ENCODE data around the gene B4GALNT4.

The B4GALNT4 gene

DNA sequence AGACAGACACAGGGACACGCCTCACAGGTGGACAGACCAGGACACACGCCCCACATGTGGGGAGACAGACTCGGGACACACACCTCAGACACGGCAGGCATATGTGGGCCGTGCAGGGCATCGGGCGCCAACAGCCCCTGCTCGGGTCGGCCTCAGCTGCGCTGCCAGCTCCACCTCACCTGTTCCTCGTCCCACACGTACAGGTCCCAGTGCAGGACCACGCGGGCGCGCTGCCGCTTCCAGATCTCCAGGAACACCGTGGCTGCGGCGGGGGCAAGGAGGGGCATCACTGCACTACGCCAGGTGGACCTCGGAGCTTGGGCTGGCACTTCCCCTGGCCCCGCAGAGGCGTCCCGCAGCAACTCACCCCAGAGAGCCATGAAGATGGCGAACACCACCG lies 60.1 kb downstream of the B4GALNT4 start:
- DNase-seq (ENCODE audit: low read depth) = no peak
- no peak overlapping the region for H3K4me3 ChIP-seq (ENCODE audit: low read depth, low read length)
- TF ChIP-seq, protein P1, sequence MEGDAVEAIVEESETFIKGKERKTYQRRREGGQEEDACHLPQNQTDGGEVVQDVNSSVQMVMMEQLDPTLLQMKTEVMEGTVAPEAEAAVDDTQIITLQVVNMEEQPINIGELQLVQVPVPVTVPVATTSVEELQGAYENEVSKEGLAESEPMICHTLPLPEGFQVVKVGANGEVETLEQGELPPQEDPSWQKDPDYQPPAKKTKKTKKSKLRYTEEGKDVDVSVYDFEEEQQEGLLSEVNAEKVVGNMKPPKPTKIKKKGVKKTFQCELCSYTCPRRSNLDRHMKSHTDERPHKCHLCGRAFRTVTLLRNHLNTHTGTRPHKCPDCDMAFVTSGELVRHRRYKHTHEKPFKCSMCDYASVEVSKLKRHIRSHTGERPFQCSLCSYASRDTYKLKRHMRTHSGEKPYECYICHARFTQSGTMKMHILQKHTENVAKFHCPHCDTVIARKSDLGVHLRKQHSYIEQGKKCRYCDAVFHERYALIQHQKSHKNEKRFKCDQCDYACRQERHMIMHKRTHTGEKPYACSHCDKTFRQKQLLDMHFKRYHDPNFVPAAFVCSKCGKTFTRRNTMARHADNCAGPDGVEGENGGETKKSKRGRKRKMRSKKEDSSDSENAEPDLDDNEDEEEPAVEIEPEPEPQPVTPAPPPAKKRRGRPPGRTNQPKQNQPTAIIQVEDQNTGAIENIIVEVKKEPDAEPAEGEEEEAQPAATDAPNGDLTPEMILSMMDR (IDR thresholded peaks at IDR 0.05; ENCODE audit: low read depth, low read length, missing control alignments) = no peak
- in situ Hi-C loops (cut with HindIII; ENCODE audit: low sequenced_read_pairs) = no loop called here

- DNase-seq (ENCODE audit: low read depth) = no peak
- in situ Hi-C loops (cut with HindIII; ENCODE audit: low sequenced_read_pairs) = no loop called here
- no peak overlapping the region for H3K4me3 ChIP-seq (ENCODE audit: low read depth, low read length)
- TF ChIP-seq, protein P1 (IDR thresholded peaks at IDR 0.05; ENCODE audit: low read depth, low read length, missing control alignments) = no peak
Measured at GRCh38 chr11:429931-430456, 60.7 kb downstream of the B4GALNT4 start.
